ENCODE measurements around the gene DCK.

DNA sequence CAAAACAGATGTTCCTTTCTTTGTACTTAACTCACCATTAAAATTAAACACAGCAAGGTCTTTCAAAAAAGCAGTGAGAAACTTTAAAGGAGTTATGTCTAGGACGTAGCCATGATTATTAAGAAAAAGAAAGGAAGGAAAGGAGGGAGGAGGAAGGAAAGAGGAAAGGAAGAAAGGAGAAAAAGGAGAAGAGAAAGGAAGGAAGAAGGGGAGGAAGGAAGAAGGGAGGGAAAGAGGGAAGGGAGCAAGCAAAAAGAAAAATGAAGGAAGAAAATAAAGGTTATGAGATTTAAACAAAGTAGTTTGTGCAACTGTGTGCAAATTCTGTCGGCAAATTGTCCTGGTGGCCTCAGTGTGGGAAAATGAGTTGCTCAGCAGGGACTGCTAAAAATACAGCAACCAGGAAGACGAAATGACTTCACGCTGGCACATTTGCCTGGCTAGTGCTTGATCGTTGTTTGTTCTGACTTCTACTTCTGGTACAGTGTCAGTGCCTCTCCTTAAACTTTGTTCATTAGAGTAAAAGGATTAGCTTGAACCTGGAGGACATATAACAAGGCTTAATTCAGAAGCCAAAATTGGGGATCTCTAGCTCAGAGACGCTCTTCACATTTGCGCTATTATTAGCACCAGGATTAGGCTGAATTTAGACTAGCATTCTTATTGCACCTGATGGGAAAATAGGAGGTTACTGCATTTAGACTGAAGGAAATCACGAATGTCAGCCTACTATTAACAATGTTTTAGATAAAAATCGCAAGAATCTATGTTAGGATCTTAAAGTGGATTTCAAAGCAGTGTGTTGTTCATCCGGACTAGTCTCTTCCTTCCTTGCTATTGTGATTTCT is 81.2 kb downstream of the DCK start:
- TF ChIP-seq EZH2 (IDR thresholded peaks at IDR 0.05; ENCODE audit: insufficient read depth, poor library complexity, severe bottlenecking) (no peak), EZH2phosphoT487 (IDR thresholded peaks at IDR 0.05; ENCODE audit: insufficient read depth, low read depth) (no peak)
